HepG2 (cell line): ENCODE measurements around the gene DBN1. TPM values are rescaled to one million over a fixed set of nuclear protein-coding genes. Genes with fewer than 3 reads are reported as not detected.

ENCODE experiments used
- AHDC1 ChIP-seq: sonication (generic); formaldehyde crosslinking; IDR thresholded peaks from 2 replicates; pipeline ENCODE4 v1.5.1; 2020; ENCODE audit warnings: mild to moderate bottlenecking, missing genetic modification reagents, borderline replicate concordance
- CBFB ChIP-seq: sonication (generic); formaldehyde crosslinking; IDR thresholded peaks from 2 replicates; pipeline ENCODE4 v1.4.0; 2020; ENCODE audit warnings: missing genetic modification reagents
- CEBPB ChIP-seq: IDR thresholded peaks from 2 replicates; pipeline ENCODE4 v1.6.1; 2011; ENCODE audit warnings: low read depth, low read length, improper control_type of control experiment, borderline replicate concordance
- CREB3 ChIP-seq: sonication (generic); formaldehyde crosslinking; IDR thresholded peaks from 2 replicates; pipeline ENCODE4 v1.5.0; 2020; ENCODE audit warnings: missing genetic modification reagents
- FOXK1 ChIP-seq: sonication (generic); formaldehyde crosslinking; IDR thresholded peaks from 2 replicates; pipeline ENCODE4 v1.4.0; 2020; ENCODE audit warnings: low read depth, missing genetic modification reagents, borderline replicate concordance
- FOXP1 ChIP-seq, 2 experiments: fragments of 450-650 bp in 1 of 2; IDR thresholded peaks; 2 replicates each; pipeline ENCODE4 v1.6.1; 2017 to 2018; ENCODE audit warnings: antibody characterized with exemption in 1 of 2
- GPN1 ChIP-seq: sonication (generic); formaldehyde crosslinking; IDR thresholded peaks from 2 replicates; pipeline ENCODE4 v1.5.1; 2020; ENCODE audit warnings: missing genetic modification reagents, borderline replicate concordance
- KDM5A ChIP-seq: fragments of 200-600 bp; sonication (generic); IDR thresholded peaks from 2 replicates; pipeline ENCODE4 v1.7.0; 2018; ENCODE audit warnings: antibody characterized with exemption, mild to moderate bottlenecking, low read length, borderline replicate concordance
- MAFK ChIP-seq, 2 experiments: IDR thresholded peaks in 1 of 2; conservative IDR thresholded peaks in 1 of 2; 2 replicates each; pipeline ENCODE4 v1.6.1; 2011; ENCODE audit warnings: improper control_type of control experiment in 2 of 2, low read length in 2 of 2
- PPARG ChIP-seq: conservative IDR thresholded peaks from 2 replicates; pipeline ENCODE4 v1.6.1; 2016; ENCODE audit warnings: missing biosample characterization, missing genetic modification reagents
- SUZ12 ChIP-seq: fragments of 150-350 bp; IDR thresholded peaks from 2 replicates; pipeline ENCODE4 v1.6.1; 2014; ENCODE audit warnings: low read depth, low read length
- TBP ChIP-seq: sonication (generic); formaldehyde crosslinking; IDR thresholded peaks from 2 replicates; pipeline ENCODE4 v1.5.0; 2020; ENCODE audit warnings: missing genetic modification reagents
- TP53 ChIP-seq: sonication (generic); formaldehyde crosslinking; conservative IDR thresholded peaks from 2 replicates; pipeline ENCODE4 v1.4.0; 2020; ENCODE audit warnings: missing genetic modification reagents
- ZBTB10 ChIP-seq: sonication (generic); formaldehyde crosslinking; IDR thresholded peaks from 2 replicates; pipeline ENCODE4 v1.4.0; 2020; ENCODE audit warnings: missing genetic modification reagents, borderline replicate concordance
- ZFP36L1 ChIP-seq: sonication (generic); formaldehyde crosslinking; IDR thresholded peaks from 2 replicates; pipeline ENCODE4 v1.8.0; 2022; ENCODE audit warnings: mild to moderate bottlenecking, missing genetic modification reagents, moderate library complexity
- polyA plus RNA-seq, 8 experiments: library from polyadenylated mRNA; depleted of rRNA in 3 of 8; stranded (reverse) in 7 of 8; unstranded in 1 of 8; fragments of >200 nt; fragmentation: Illumina TruSeq in 4 of 8; extraction: Trizol in 4 of 8; gene quantifications; 2 replicates each; pipeline versions ENCODE4 v1.2.1 to v1.2.3, GENCODE V29; 2011 to 2016; ENCODE audit warnings: low read depth in 4 of 8, missing spikeins in 1 of 8, mixed read lengths in 1 of 8; ENCODE audit not compliant: insufficient read depth in 1 of 8
- total RNA-seq, 5 experiments: library from RNA; depleted of rRNA; stranded (reverse); fragments of >200 nt; fragmentation: Illumina TruSeq; extraction: Trizol; gene quantifications; 2 replicates each; pipeline ENCODE4 v1.2.3, GENCODE V29; 2016; ENCODE audit warnings: low read depth in 1 of 5
- TF ChIP-seq, protein P1 (sequence below): sonication (generic); formaldehyde crosslinking; IDR thresholded peaks from 2 replicates; pipeline ENCODE4 v1.4.0; 2020; ENCODE audit warnings: missing genetic modification reagents

DBN1 gene
- total and polyA plus RNA-seq, 2 of the 13 experiments (the other 11 are each of a cell fraction or from before 2014, with no cell fraction given) = 27.0 to 37.3 TPM

DNA sequence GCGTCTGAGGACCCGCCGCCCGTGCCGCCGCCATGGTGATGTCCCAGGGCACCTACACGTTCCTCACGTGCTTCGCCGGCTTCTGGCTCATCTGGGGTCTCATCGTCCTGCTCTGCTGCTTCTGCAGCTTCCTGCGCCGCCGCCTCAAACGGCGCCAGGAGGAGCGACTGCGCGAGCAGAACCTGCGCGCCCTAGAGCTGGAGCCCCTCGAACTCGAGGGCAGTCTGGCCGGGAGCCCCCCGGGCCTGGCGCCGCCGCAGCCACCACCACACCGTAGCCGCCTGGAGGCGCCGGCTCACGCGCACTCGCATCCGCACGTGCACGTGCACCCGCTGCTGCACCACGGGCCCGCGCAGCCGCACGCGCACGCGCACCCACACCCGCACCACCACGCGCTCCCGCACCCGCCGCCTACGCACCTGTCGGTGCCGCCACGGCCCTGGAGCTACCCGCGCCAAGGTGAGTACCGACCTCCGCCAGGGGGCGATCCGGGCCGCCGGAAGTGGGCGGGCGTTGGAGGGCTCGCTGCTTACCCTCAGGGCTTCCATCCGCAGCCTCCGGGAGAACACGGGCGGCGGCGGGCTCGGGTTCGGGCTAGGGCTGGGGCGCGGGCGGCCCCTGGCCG is 18.3 kb downstream of the DBN1 start (continued):
- TF ChIP-seq GPN1 (CRISPR knock-in tag) (no peak), TBP (CRISPR knock-in tag) (no peak), ZBTB10 (CRISPR knock-in tag) (0 out of 2 replicates have a peak, but pooled peaks have one; percentile 5), PPARG (0 out of 2 replicates have a peak, but pooled peaks have one; percentile 18), CBFB (CRISPR knock-in tag) (0 out of 2 replicates have a peak, but pooled peaks have one; percentile 37), CREB3 (CRISPR knock-in tag) (peak; percentile 73; the same call in 1 of the 2 replicates), CEBPB (no peak), TP53 (CRISPR knock-in tag) (no peak), FOXK1 (CRISPR knock-in tag) (peak; percentile 54; the same call in 1 of the 2 replicates), SUZ12 (no peak), AHDC1 (no peak), FOXP1 (IDR thresholded peaks at IDR 0.05) (no peak), FOXP1 (CRISPR knock-in tag; IDR thresholded peaks at IDR 0.05) (no peak), KDM5A (peak; percentile 11; the same call in 1 of the 2 replicates), ZFP36L1 (CRISPR knock-in tag) (0 out of 2 replicates have a peak, but pooled peaks have one; percentile 20), MAFK (conservative IDR thresholded peaks at IDR 0.05 in 1 of 2, IDR thresholded peaks at IDR 0.05 in 1 of 2; ENCODE audit: low read length in 2 of 2) (no peak)
- TF ChIP-seq, protein P1, sequence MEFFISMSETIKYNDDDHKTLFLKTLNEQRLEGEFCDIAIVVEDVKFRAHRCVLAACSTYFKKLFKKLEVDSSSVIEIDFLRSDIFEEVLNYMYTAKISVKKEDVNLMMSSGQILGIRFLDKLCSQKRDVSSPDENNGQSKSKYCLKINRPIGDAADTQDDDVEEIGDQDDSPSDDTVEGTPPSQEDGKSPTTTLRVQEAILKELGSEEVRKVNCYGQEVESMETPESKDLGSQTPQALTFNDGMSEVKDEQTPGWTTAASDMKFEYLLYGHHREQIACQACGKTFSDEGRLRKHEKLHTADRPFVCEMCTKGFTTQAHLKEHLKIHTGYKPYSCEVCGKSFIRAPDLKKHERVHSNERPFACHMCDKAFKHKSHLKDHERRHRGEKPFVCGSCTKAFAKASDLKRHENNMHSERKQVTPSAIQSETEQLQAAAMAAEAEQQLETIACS (CRISPR knock-in tag) = peak; percentile 97
